Measurements from ENCODE around the gene IL4.

IL4 gene

DNA sequence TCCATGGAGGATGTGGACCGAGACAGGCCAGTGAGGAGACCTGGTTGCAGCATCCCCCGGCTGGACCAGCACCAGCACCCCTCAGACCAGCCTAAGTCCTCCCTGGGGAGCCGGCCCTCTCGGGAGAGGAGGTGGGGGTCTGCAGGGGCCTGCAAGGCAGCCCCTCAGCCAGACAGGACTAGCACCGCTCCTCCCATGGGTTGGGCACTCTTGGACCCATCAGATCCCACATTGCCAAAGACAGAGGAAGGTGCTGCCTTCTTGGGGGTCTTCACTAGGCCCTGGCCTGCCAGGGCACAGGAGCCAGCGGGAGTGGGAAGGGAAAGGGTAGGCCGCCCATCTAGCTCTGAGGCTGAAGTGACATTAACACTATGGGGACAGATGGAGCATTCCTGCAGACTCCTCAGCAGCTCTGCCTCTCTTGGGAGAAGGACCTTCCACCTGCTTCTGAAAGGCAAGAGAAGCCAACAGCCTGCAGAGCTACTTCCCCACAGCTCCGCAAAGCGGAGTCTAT lies 9.0 kb upstream of the IL4 start:
- Histone ChIP-seq H3K36me3 (ENCODE audit: control insufficient read depth, insufficient read depth, low read length) (no peaks in the 10 kb centered on the region), H3K27me3 (replicated peaks; ENCODE audit: control insufficient read depth, insufficient read depth, low read length) (no peaks in the 10 kb centered on the region), H3K4me3 (replicated peaks; ENCODE audit: low read depth, low read length) (no peak overlapping the region)
- TF ChIP-seq, protein P1, sequence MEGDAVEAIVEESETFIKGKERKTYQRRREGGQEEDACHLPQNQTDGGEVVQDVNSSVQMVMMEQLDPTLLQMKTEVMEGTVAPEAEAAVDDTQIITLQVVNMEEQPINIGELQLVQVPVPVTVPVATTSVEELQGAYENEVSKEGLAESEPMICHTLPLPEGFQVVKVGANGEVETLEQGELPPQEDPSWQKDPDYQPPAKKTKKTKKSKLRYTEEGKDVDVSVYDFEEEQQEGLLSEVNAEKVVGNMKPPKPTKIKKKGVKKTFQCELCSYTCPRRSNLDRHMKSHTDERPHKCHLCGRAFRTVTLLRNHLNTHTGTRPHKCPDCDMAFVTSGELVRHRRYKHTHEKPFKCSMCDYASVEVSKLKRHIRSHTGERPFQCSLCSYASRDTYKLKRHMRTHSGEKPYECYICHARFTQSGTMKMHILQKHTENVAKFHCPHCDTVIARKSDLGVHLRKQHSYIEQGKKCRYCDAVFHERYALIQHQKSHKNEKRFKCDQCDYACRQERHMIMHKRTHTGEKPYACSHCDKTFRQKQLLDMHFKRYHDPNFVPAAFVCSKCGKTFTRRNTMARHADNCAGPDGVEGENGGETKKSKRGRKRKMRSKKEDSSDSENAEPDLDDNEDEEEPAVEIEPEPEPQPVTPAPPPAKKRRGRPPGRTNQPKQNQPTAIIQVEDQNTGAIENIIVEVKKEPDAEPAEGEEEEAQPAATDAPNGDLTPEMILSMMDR (IDR thresholded peaks at IDR 0.05; ENCODE audit: insufficient read depth, low read length, poor library complexity, severe bottlenecking) = no peak
- no peak for DNase-seq (ENCODE audit: extremely low read depth, insufficient read length)

DNA sequence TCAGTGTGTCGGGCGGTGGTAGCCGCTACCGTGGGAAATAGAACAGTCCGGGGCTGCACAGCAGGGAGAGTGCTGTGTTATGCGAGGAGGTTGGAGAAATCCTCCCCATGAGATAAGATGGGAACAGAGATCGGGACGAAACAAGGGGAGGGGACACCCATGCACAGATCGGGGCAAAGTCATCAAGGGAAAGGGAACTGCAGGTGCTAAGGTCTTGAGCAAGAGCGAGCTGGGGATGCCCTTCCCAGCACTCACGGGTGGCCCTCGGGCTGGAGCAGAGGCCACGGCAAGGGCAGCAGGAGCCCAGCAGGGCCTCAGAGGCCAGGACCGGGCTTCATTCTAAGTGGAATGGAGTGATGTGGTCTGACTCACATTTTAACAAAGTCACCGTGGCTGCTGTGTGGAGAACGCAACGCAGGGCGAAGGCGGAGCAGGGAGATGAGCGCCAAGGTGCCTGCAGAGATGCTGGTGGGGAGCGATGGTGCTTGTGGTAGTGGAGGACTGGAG lies 8.2 kb upstream of the IL4 start:
- TF ChIP-seq, protein P1 (IDR thresholded peaks at IDR 0.05; ENCODE audit: insufficient read depth, low read length, poor library complexity, severe bottlenecking) = no peak
- no peaks in the 10 kb centered on the region for H3K36me3 ChIP-seq (ENCODE audit: control insufficient read depth, insufficient read depth, low read length)
- DNase-seq (ENCODE audit: extremely low read depth, insufficient read length) = no peak
- no peak overlapping the region for H3K4me3 ChIP-seq (replicated peaks; ENCODE audit: low read depth, low read length)
- H3K27me3 ChIP-seq (replicated peaks; ENCODE audit: control insufficient read depth, insufficient read depth, low read length) = no peaks in the 10 kb centered on the region

DNA sequence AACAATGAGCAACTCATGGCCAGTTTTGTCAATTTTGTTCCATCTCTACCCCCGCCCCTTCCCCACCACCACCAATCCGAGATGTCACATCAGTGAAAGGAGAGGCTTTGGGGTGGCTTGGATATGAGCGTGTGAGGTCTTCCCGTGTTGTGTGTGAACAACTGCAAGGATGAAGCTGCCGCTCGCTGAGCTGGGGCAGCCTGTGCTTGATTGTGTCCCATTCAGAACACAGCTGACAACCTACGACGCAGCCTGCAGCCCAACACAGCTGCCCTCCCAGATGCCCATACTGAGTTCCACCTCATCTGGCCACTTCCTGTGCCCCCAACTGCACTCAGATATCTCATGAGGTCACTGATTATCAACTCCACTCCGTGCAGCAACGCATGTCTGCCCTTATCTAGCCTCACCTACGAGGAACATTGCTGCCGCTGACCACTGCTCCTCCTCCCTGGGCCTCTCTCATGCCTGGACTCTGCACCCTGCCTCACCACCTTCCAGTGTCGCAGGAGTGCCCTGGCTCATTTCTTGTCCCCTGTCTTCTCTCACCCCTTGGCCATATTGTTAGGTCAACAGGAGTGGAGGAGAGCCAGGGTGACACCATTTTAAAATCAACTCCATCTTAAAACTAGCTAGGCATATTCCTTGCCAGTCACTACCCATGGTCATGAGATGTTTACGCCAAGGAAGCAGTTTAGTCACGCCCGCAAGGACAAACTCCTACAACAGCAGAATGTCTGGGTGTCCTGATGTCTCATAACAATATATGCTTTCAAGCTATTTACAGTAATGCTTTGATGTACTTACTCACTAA lies 7.3 kb upstream of the IL4 start:
- TF ChIP-seq, protein P1 (IDR thresholded peaks at IDR 0.05; ENCODE audit: insufficient read depth, low read length, poor library complexity, severe bottlenecking) = no peak
- Histone ChIP-seq H3K36me3 (ENCODE audit: control insufficient read depth, insufficient read depth, low read length) (no peaks in the 10 kb centered on the region), H3K27me3 (replicated peaks; ENCODE audit: control insufficient read depth, insufficient read depth, low read length) (no peaks in the 10 kb centered on the region), H3K4me3 (replicated peaks; ENCODE audit: low read depth, low read length) (no peak overlapping the region)
- DNase-seq (ENCODE audit: extremely low read depth, insufficient read length) = no peak

DNA sequence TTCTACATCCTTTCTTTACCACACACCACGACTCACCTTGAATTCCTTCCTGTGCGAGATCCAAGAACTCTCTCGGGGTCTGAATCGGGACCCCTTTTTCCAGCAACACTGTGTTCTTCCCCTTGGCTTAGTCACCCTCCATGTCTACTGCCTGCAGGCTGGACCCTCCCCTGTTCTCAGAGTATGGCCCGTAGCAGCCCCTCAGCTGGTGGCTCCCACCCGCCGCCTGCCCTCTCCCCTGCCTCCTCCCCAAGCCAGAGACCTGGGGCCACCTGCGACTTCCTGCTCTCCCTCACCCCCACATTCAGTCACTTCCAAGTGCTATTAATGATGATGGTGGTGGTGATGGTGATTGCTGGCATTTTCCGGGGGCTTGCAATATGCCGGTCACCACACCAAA lies 6.5 kb upstream of the IL4 start:
- TF ChIP-seq, protein P1 (IDR thresholded peaks at IDR 0.05; ENCODE audit: insufficient read depth, low read length, poor library complexity, severe bottlenecking) = no peak
- Histone ChIP-seq H3K4me3 (replicated peaks; ENCODE audit: low read depth, low read length) (no peak overlapping the region), H3K36me3 (ENCODE audit: control insufficient read depth, insufficient read depth, low read length) (no peaks in the 10 kb centered on the region), H3K27me3 (replicated peaks; ENCODE audit: control insufficient read depth, insufficient read depth, low read length) (no peaks in the 10 kb centered on the region)
- DNase-seq (ENCODE audit: extremely low read depth, insufficient read length) = no peak

DNA sequence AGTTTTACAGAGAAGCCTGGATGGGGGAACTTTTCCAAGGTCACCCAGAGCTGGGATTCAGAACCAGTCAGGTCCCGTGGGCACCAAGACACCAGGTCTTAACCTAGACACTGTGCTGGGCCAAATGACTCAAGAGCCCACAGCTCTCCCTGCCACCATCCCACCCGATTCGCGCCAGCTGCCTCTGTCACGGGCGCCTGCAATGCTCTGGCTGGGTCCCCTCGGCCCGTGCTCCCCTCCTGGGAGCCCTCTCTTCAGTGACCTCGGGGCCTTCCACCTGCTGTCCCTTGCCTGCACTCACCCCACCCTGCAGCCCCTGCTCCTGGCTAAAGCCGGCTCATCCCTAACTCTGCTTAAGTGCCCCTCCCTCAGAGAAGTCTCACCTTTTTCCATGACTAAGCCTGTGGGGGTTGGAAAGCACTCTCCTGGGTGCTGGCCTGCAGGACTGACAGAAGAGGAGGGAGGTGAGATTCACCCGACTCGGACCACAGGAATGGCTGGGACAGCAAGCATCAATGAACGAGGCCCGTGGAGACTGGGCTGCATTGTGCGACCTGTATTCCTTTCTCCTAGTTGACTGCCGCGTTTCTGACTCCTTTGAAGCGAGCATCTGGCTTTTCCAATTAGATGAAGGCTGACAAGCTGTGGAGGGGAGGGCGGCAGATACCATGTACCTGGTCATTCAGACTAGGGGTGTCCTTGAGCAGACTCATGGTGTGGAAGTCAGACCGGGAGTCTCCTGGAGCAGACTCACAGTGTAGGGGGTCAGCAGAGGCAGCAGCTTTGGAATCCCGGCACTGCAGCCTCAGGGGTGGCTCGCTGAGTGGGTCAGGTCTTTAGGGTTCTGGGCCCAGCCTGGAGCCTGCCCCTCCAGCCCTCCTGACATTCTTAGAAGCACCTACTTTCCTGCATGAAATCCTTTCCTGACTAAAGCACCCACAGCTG lies 5.8 kb upstream of the IL4 start:
- TF ChIP-seq, protein P1 (IDR thresholded peaks at IDR 0.05; ENCODE audit: insufficient read depth, low read length, poor library complexity, severe bottlenecking) = no peak
- no peak for DNase-seq (ENCODE audit: extremely low read depth, insufficient read length)
- H3K36me3 ChIP-seq (ENCODE audit: control insufficient read depth, insufficient read depth, low read length) = no peaks in the 10 kb centered on the region
- no peaks in the 10 kb centered on the region for H3K27me3 ChIP-seq (replicated peaks; ENCODE audit: control insufficient read depth, insufficient read depth, low read length)
- H3K4me3 ChIP-seq (replicated peaks; ENCODE audit: low read depth, low read length) = no peak overlapping the region
